Right atrium auricular region (tissue), 2 donors: ENCODE measurements around the gene SPDYE4. TPM values are rescaled to one million over a fixed set of nuclear protein-coding genes. Genes with fewer than 3 reads are reported as not detected.

ENCODE experiments used
- DNase-seq: peaks from one replicate; pipeline ENCODE4 v3.0.0-alpha.2; 2019; ENCODE audit warnings: low spot score
- H3K27ac ChIP-seq, 2 donors: fragments of 200-600 bp; sonication (generic); 1 replicate in 1 of 2; 2 replicates in 1 of 2; pipeline ENCODE4 v1.5.1; 2016 to 2019
- H3K27me3 ChIP-seq, 2 donors: fragments of 200-600 bp; sonication (generic); one replicate each; pipeline versions ENCODE4 v1.5.1 to v1.6.0; 2017 to 2019
- H3K36me3 ChIP-seq: fragments of 200-600 bp; sonication (generic); one replicate; pipeline ENCODE4 v1.5.1; 2016
- H3K4me1 ChIP-seq, 2 donors: fragments of 200-600 bp; sonication (generic); one replicate each; pipeline versions ENCODE4 v1.5.1 to v1.6.0; 2017 to 2019
- H3K4me3 ChIP-seq, 2 donors: fragments of 200-600 bp; sonication (generic); 1 replicate in 1 of 2; 2 replicates in 1 of 2; pipeline ENCODE4 v1.5.1; 2017 to 2019; ENCODE audit warnings: mild to moderate bottlenecking in 1 of 2, moderate library complexity in 1 of 2
- H3K9me3 ChIP-seq, 2 donors: fragments of 200-600 bp; sonication (generic); one replicate each; pipeline ENCODE4 v1.5.1; 2019
- CTCF ChIP-seq, 2 donors: fragments of 200-600 bp; sonication (generic); IDR thresholded peaks; one replicate each; pipeline ENCODE4 v1.5.1; 2019; ENCODE audit warnings: antibody characterized with exemption in 2 of 2
- total RNA-seq, 2 donors: library from RNA; depleted of rRNA; stranded (reverse); fragments of >200 nt; gene quantifications; one replicate each; pipeline ENCODE4 v1.1.0, GENCODE V29; 2016

Gene SPDYE4
- total RNA-seq, 2 donors from 2014 or later = not detected

- DNase-seq = no peak
- Histone ChIP-seq H3K4me3 (no peak overlapping the region), H3K27me3 (no peaks in the 10 kb centered on the region), H3K9me3 (no peaks in the 10 kb centered on the region), H3K4me1 (peaks cover 0 to 5% of the 10 kb centered on the region in 2 donors), H3K27ac (no peak overlapping the region), H3K36me3 (no peaks in the 10 kb centered on the region)
- no peak for TF ChIP-seq CTCF (IDR thresholded peaks at IDR 0.05)
Observed at GRCh38 chr17:8736362-8736761, 22.0 kb downstream of the SPDYE4 start.

- DNase-seq = no peak
- H3K4me3 ChIP-seq = no peak overlapping the region
- peaks cover 0 to 5% of the 10 kb centered on the region in 2 donors for H3K4me1 ChIP-seq
- no peaks in the 10 kb centered on the region for H3K9me3 ChIP-seq
- H3K27me3 ChIP-seq = no peaks in the 10 kb centered on the region
- no peak overlapping the region for H3K27ac ChIP-seq
- no peak for TF ChIP-seq CTCF (IDR thresholded peaks at IDR 0.05)
- no peaks in the 10 kb centered on the region for H3K36me3 ChIP-seq
Observed at GRCh38 chr17:8735336-8735939, 22.9 kb downstream of the SPDYE4 start.

- no peak for TF ChIP-seq CTCF (IDR thresholded peaks at IDR 0.05)
- DNase-seq = no peak
- H3K4me1 ChIP-seq = peaks cover 0 to 5% of the 10 kb centered on the region in 2 donors
- H3K36me3 ChIP-seq = no peaks in the 10 kb centered on the region
- H3K9me3 ChIP-seq = no peaks in the 10 kb centered on the region
- no peaks in the 10 kb centered on the region for H3K27me3 ChIP-seq
- no peak overlapping the region for H3K4me3 ChIP-seq
- H3K27ac ChIP-seq = no peak overlapping the region
Observed at GRCh38 chr17:8734876-8735275, 23.5 kb downstream of the SPDYE4 start.

GRCh38 chr17:8732406-8733085 is 25.8 kb downstream of the SPDYE4 start:
- no peak overlapping the region for H3K4me3 ChIP-seq
- no peaks in the 10 kb centered on the region for H3K9me3 ChIP-seq
- no peak for TF ChIP-seq CTCF (IDR thresholded peaks at IDR 0.05)
- H3K4me1 ChIP-seq = peaks cover 0 to 5% of the 10 kb centered on the region in 2 donors
- H3K27me3 ChIP-seq = no peaks in the 10 kb centered on the region
- H3K27ac ChIP-seq = no peak overlapping the region
- no peaks in the 10 kb centered on the region for H3K36me3 ChIP-seq
- DNase-seq = no peak

- DNase-seq = no peak
- Histone ChIP-seq H3K4me1 (peaks cover 0 to 5% of the 10 kb centered on the region in 2 donors), H3K27ac (no peak overlapping the region), H3K36me3 (no peaks in the 10 kb centered on the region), H3K27me3 (no peaks in the 10 kb centered on the region), H3K4me3 (no peak overlapping the region), H3K9me3 (no peaks in the 10 kb centered on the region)
- no peak for TF ChIP-seq CTCF (IDR thresholded peaks at IDR 0.05)
Observed at GRCh38 chr17:8729860-8730259, 28.5 kb downstream of the SPDYE4 start.
